Measurements from ENCODE around the gene GBP7. TPM values are rescaled to one million over a fixed set of nuclear protein-coding genes. Genes with fewer than 3 reads are reported as not detected.

Gene GBP7
- total RNA-seq, 1 donor from 2014 or later = 0.69 TPM

GRCh38 chr1:89171067-89171438, 4.8 kb downstream of the GBP7 start:
- TF ChIP-seq CTCF (IDR thresholded peaks at IDR 0.05; ENCODE audit: unreplicated experiment) = no peak
- DNase-seq (ENCODE audit: low spot score) = no peak
- Mint-ChIP-seq H3K27me3 (ENCODE audit: unreplicated experiment) (no peaks in the 10 kb centered on the region), H3K4me1 (ENCODE audit: unreplicated experiment) (no peaks in the 10 kb centered on the region), H3K36me3 (ENCODE audit: low read depth, unreplicated experiment) (no peaks in the 10 kb centered on the region), H3K9me3 (ENCODE audit: unreplicated experiment) (no peaks in the 10 kb centered on the region), H3K4me3 (ENCODE audit: unreplicated experiment) (no peak overlapping the region), H3K27ac (ENCODE audit: unreplicated experiment) (no peak overlapping the region)

GRCh38 chr1:89170170-89171066, 5.4 kb downstream of the GBP7 start:
- no peaks in the 10 kb centered on the region for H3K27me3 Mint-ChIP-seq (ENCODE audit: unreplicated experiment)
- H3K4me1 Mint-ChIP-seq (ENCODE audit: unreplicated experiment) = no peaks in the 10 kb centered on the region
- H3K9me3 Mint-ChIP-seq (ENCODE audit: unreplicated experiment) = no peaks in the 10 kb centered on the region
- H3K36me3 Mint-ChIP-seq (ENCODE audit: low read depth, unreplicated experiment) = no peaks in the 10 kb centered on the region
- no peak overlapping the region for H3K27ac Mint-ChIP-seq (ENCODE audit: unreplicated experiment)
- no peak overlapping the region for H3K4me3 Mint-ChIP-seq (ENCODE audit: unreplicated experiment)
- no peak for DNase-seq (ENCODE audit: low spot score)
- TF ChIP-seq CTCF (IDR thresholded peaks at IDR 0.05; ENCODE audit: unreplicated experiment) = no peak

- Mint-ChIP-seq H3K27me3 (ENCODE audit: unreplicated experiment) (no peaks in the 10 kb centered on the region), H3K4me1 (ENCODE audit: unreplicated experiment) (no peaks in the 10 kb centered on the region), H3K4me3 (ENCODE audit: unreplicated experiment) (no peak overlapping the region), H3K27ac (ENCODE audit: unreplicated experiment) (no peak overlapping the region), H3K36me3 (ENCODE audit: low read depth, unreplicated experiment) (no peaks in the 10 kb centered on the region), H3K9me3 (ENCODE audit: unreplicated experiment) (no peaks in the 10 kb centered on the region)
- DNase-seq (ENCODE audit: low spot score) = no peak
- no peak for TF ChIP-seq CTCF (IDR thresholded peaks at IDR 0.05; ENCODE audit: unreplicated experiment)
Measured at GRCh38 chr1:89169166-89169565, 6.6 kb downstream of the GBP7 start.

- Mint-ChIP-seq H3K27me3 (ENCODE audit: unreplicated experiment) (no peaks in the 10 kb centered on the region), H3K9me3 (ENCODE audit: unreplicated experiment) (no peaks in the 10 kb centered on the region), H3K36me3 (ENCODE audit: low read depth, unreplicated experiment) (no peaks in the 10 kb centered on the region), H3K27ac (ENCODE audit: unreplicated experiment) (no peak overlapping the region), H3K4me1 (ENCODE audit: unreplicated experiment) (peaks cover 2% of the 10 kb centered on the region), H3K4me3 (ENCODE audit: unreplicated experiment) (no peak overlapping the region)
- TF ChIP-seq CTCF (IDR thresholded peaks at IDR 0.05; ENCODE audit: unreplicated experiment) = no peak
- no peak for DNase-seq (ENCODE audit: low spot score)
Measured at GRCh38 chr1:89167590-89168230, 8.1 kb downstream of the GBP7 start.

GRCh38 chr1:89166705-89167104, 9.1 kb downstream of the GBP7 start:
- Mint-ChIP-seq H3K27ac (ENCODE audit: unreplicated experiment) (no peak overlapping the region), H3K4me1 (ENCODE audit: unreplicated experiment) (peaks cover 7% of the 10 kb centered on the region), H3K4me3 (ENCODE audit: unreplicated experiment) (no peak overlapping the region), H3K36me3 (ENCODE audit: low read depth, unreplicated experiment) (no peaks in the 10 kb centered on the region), H3K9me3 (ENCODE audit: unreplicated experiment) (no peaks in the 10 kb centered on the region), H3K27me3 (ENCODE audit: unreplicated experiment) (peaks cover under 1% of the 10 kb centered on the region)
- no peak for DNase-seq (ENCODE audit: low spot score)
- TF ChIP-seq CTCF (IDR thresholded peaks at IDR 0.05; ENCODE audit: unreplicated experiment) = no peak
